Measurements from ENCODE around the gene RMND5B.

RMND5B gene

DNA sequence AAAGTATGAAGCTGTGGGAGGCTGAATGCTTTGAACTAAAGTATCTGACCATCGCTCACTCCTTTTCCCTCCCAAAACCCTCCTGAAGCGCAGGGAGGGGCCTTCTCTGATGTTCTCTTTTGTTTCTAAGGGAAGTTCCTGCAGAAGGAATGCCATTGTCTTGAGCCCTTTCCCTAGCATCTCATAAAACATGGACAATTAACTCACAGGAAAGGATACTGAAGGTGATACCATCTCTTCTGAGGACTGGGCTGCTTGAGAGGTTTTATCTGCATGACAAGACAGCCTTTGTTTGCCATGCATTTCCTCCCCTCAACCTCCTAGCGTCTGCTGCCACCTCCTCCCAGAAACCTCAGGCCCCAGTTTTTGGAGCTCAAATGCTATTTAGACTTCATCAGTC, 4.3 kb upstream of the RMND5B start:
- TF ChIP-seq, protein P1, sequence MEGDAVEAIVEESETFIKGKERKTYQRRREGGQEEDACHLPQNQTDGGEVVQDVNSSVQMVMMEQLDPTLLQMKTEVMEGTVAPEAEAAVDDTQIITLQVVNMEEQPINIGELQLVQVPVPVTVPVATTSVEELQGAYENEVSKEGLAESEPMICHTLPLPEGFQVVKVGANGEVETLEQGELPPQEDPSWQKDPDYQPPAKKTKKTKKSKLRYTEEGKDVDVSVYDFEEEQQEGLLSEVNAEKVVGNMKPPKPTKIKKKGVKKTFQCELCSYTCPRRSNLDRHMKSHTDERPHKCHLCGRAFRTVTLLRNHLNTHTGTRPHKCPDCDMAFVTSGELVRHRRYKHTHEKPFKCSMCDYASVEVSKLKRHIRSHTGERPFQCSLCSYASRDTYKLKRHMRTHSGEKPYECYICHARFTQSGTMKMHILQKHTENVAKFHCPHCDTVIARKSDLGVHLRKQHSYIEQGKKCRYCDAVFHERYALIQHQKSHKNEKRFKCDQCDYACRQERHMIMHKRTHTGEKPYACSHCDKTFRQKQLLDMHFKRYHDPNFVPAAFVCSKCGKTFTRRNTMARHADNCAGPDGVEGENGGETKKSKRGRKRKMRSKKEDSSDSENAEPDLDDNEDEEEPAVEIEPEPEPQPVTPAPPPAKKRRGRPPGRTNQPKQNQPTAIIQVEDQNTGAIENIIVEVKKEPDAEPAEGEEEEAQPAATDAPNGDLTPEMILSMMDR (IDR thresholded peaks at IDR 0.05) = no peak

DNA sequence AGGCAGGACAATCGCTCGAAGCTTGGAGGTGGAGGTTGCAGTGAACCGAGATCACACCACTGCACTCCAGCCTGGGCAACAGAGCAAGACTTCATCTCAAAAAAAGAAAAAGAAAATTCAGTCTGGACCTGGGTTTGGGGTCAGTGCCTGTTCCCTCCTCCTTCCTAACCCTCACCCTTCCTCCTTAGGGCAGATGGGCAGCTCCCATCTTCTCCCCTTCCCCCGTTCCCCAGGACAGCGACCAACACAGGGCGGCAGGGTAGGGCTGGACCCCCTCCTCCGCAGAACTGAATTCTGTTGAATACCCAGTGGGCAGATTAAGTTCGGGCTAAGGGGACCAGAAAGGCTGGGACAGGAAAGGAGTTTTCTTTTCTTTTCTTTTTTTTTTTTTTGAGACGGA, 1.5 kb upstream of the RMND5B start:
- TF ChIP-seq, protein P1 (IDR thresholded peaks at IDR 0.05) = no peak

DNA sequence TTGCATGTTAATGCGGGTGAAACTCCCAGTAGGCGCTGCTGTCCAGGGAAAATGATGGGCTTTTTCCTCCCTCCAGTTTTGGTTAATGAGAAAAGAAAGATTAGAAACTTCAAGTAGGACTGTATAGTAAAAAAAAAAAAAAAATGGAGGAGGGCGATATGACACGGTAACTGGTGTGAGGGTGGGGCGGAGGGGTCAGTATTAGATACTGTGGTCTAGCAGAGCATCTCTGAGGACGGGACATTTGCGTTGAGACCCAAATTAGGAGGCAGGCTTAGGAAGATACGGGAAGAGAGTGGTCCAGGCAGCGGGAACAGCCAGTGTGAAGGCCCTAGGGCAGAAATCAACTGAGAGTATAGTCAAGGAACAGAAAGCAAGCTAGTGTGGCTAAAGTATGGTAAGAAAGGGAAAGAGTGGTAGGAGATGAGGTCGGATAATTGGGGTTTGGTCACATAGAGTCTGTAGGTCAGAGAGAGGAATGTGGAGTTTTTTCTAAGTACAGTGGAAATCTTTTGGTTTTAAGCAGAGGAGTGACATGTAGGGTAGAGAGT, 707 bp downstream of the RMND5B start:
- TF ChIP-seq, protein P1 (IDR thresholded peaks at IDR 0.05) = no peak

DNA sequence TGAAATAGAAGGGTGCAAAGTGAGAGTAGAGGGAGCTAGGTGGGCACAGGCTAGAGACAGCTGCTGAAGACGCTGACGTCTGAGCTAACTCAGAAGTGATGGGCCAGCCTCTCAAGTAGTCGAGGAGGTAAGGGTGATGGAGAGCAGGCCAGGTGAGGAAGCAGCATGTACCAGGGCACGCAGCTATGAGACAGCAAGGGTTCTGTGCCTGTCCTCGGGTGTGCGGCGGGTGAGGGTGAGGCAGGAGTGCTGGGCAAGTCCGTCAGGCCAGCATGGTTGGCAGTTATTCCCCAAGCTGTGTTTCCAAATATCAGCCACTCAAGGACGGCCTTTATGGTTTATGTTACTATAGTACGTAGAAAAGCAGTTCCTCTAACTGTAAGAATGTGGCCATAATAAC, 6.2 kb downstream of the RMND5B start:
- TF ChIP-seq, protein P1 (IDR thresholded peaks at IDR 0.05) = no peak

DNA sequence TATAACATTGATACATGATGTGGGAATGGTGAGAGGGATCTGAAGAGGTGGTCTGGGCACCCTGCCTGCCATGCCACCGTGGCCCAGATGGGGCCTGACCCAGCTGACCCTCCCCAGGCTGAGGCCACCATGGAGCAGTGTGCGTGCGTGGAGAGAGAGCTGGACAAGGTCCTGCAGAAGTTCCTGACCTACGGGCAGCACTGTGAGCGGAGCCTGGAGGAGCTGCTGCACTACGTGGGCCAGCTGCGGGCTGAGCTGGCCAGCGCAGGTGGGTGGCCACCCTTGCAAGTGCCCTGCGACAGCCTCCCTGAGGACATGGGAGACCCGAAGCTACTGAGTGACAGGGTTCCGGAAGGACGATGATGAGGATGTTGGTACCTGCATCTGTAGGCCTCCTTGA, 7.2 kb downstream of the RMND5B start:
- TF ChIP-seq, protein P1 (IDR thresholded peaks at IDR 0.05) = no peak

DNA sequence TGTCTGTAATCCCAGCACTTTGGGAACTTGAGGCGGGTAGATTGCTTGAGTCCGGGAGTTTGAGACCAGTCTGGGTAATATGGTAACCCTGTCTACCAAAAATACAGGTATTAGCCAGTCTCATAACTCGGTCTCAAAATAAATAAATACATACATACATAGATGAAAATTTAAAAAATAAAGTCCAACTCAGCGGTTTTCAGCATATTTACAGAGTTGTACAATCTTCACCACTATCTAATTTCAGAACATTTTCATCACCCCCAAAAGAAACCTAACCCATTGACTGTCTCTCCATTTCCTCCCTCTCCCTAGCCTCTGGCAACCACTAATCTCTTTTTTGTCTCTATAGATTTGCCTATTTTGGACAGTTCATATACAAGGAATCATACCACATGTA, 10.7 kb downstream of the RMND5B start:
- TF ChIP-seq, protein P1 (IDR thresholded peaks at IDR 0.05) = no peak

DNA sequence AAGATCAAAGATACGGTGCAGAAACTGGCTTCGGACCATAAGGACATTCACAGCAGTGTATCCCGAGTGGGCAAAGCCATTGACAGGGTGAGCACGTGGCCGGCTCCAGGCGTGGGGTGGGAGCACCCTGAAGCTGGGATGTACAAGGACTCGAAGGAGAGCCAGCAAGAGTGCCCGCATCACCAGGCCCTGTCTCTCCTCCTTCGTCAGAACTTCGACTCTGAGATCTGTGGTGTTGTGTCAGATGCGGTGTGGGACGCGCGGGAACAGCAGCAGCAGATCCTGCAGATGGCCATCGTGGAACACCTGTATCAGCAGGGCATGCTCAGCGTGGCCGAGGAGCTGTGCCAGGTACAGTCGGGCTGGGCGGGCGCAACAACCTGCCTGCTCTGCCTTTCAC, 11.8 kb downstream of the RMND5B start:
- TF ChIP-seq, protein P1 (IDR thresholded peaks at IDR 0.05) = no peak

DNA sequence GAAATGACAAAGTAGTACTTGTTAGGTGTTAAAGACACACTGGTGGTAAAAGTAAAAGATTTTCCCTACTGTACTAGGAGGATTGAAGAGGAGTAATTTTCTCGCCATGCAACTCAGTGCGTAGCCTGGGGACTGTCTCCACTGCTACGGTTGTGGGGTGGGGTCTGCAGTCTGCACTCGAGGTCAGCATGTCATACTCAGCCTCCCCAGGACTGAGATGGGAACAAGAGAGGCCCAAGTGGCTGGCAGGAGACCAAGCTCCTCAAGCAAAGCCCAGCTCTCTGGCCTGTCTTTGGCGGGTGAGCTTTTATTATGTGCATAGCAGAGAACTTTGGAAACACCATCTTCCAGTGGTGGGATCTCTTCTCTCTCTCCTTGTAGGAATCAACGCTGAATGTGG, 12.4 kb downstream of the RMND5B start:
- TF ChIP-seq, protein P1 (IDR thresholded peaks at IDR 0.05) = no peak
